ENCODE results near the gene VAV3. TPM values are rescaled to one million over a fixed set of nuclear protein-coding genes. Genes with fewer than 3 reads are reported as not detected.
"Not testable (repeated sequence)": the region's sequence is repeated elsewhere in the genome, so short reads cannot be mapped to it uniquely, and the experiment has no call there.

Gene VAV3
- total RNA-seq, 5 donors from 2014 or later (not counting 1 experiment from before 2014, with no cell fraction given), result 3.7 to 13.4 (median 4.6) TPM

- no peaks in the 10 kb centered on the region for H3K27me3 Mint-ChIP-seq
- CTCF ChIA-PET, result no interaction called here
- no peak overlapping the region for H3K4me3 ChIP-seq (ENCODE audit: control insufficient read depth in 1 of 2, extremely low read depth in 1 of 2, low read length in 1 of 2)
- H3K36me3 ChIP-seq (ENCODE audit: control insufficient read depth in 2 of 2, extremely low read depth in 1 of 2, insufficient read depth in 1 of 2, low read length in 1 of 2), result peaks cover 0 to 3% of the 10 kb centered on the region in 2 donors
- no peaks in the 10 kb centered on the region for H3K4me1 Mint-ChIP-seq
- H3K4me1 ChIP-seq (ENCODE audit: control insufficient read depth in 1 of 2, extremely low read depth in 1 of 2, insufficient read depth in 2 of 2, low read length in 2 of 2), result no peaks in the 10 kb centered on the region
- no peak overlapping the region for H3K4me3 Mint-ChIP-seq
- no peak overlapping the region for H3K27ac ChIP-seq (ENCODE audit: low read length)
- POLR2A ChIA-PET, result no interaction called here
- H3K9me3 Mint-ChIP-seq, result no peaks in the 10 kb centered on the region
- DNase-seq, result no peak
- H3K36me3 Mint-ChIP-seq, result peaks cover 29% of the 10 kb centered on the region
- ATAC-seq (replicated peaks in 1 of 4), result no peak
- H3K9me3 ChIP-seq, result no peaks in the 10 kb centered on the region
- H3K27me3 ChIP-seq (replicated peaks in 1 of 2; ENCODE audit: control insufficient read depth in 2 of 2, extremely low read depth in 1 of 2, insufficient read depth in 2 of 2, low read length in 1 of 2), result no peaks in the 10 kb centered on the region
- WGBS (ENCODE audit: insufficient coverage), result 75% methylated on average over 1 of the region's 1 CpG
- no peak overlapping the region for H3K27ac Mint-ChIP-seq
These were observed 240.3 kb downstream of the VAV3 start for GRCh38 chr1:107724648-107725047.

- CTCF ChIA-PET; H3K9me3 Mint-ChIP-seq; ATAC-seq (replicated peaks in 1 of 4); H3K4me1 ChIP-seq (ENCODE audit: control insufficient read depth in 1 of 2, extremely low read depth in 1 of 2, insufficient read depth in 2 of 2, low read length in 2 of 2); DNase-seq; H3K4me1 Mint-ChIP-seq; H3K27ac ChIP-seq (ENCODE audit: low read length); H3K36me3 ChIP-seq (ENCODE audit: control insufficient read depth in 2 of 2, extremely low read depth in 1 of 2, insufficient read depth in 1 of 2, low read length in 1 of 2); H3K27me3 ChIP-seq (replicated peaks in 1 of 2; ENCODE audit: control insufficient read depth in 2 of 2, extremely low read depth in 1 of 2, insufficient read depth in 2 of 2, low read length in 1 of 2); H3K27me3 Mint-ChIP-seq; POLR2A ChIA-PET; H3K27ac Mint-ChIP-seq; H3K9me3 ChIP-seq; H3K4me3 Mint-ChIP-seq; H3K4me3 ChIP-seq (ENCODE audit: control insufficient read depth in 1 of 2, extremely low read depth in 1 of 2, low read length in 1 of 2): not testable (repeated sequence)
- peaks cover 33% of the 10 kb centered on the region for H3K36me3 Mint-ChIP-seq
- no CpG with 5 or more reads among the region's 4 CpGs for WGBS (ENCODE audit: insufficient coverage)
These were observed 244.8 kb downstream of the VAV3 start for GRCh38 chr1:107720210-107720609.

GRCh38 chr1:107710005-107710404, 255.0 kb downstream of the VAV3 start:
- DNase-seq, result no peak
- no peak overlapping the region for H3K4me3 Mint-ChIP-seq
- Histone ChIP-seq H3K36me3 (ENCODE audit: control insufficient read depth in 2 of 2, extremely low read depth in 1 of 2, insufficient read depth in 1 of 2, low read length in 1 of 2) (no peaks in the 10 kb centered on the region), H3K27ac (ENCODE audit: low read length) (no peak overlapping the region), H3K27me3 (replicated peaks in 1 of 2; ENCODE audit: control insufficient read depth in 2 of 2, extremely low read depth in 1 of 2, insufficient read depth in 2 of 2, low read length in 1 of 2) (no peaks in the 10 kb centered on the region), H3K9me3 (no peaks in the 10 kb centered on the region), H3K4me1 (ENCODE audit: control insufficient read depth in 1 of 2, extremely low read depth in 1 of 2, insufficient read depth in 2 of 2, low read length in 2 of 2) (no peaks in the 10 kb centered on the region), H3K4me3 (ENCODE audit: control insufficient read depth in 1 of 2, extremely low read depth in 1 of 2, low read length in 1 of 2) (no peak overlapping the region)
- no peaks in the 10 kb centered on the region for H3K27me3 Mint-ChIP-seq
- H3K9me3 Mint-ChIP-seq, result peaks cover 0 to 4% (median 0%) of the 10 kb centered on the region in 3 donors
- ChIA-PET POLR2A (no interaction called here), CTCF (no interaction called here)
- H3K4me1 Mint-ChIP-seq, result no peaks in the 10 kb centered on the region
- ATAC-seq (replicated peaks in 1 of 4), result no peak
- H3K27ac Mint-ChIP-seq, result no peak overlapping the region
- peaks cover 8% of the 10 kb centered on the region for H3K36me3 Mint-ChIP-seq

GRCh38 chr1:107707111-107707510, 257.9 kb downstream of the VAV3 start:
- no CpG with 5 or more reads among the region's 2 CpGs for WGBS (ENCODE audit: insufficient coverage)
- CTCF ChIA-PET, result no interaction called here

GRCh38 chr1:107706182-107706581, 258.8 kb downstream of the VAV3 start:
- Mint-ChIP-seq H3K27ac (no peak overlapping the region), H3K27me3 (no peaks in the 10 kb centered on the region), H3K9me3 (peaks cover 0 to 3% (median 0%) of the 10 kb centered on the region in 3 donors), H3K4me3 (no peak overlapping the region), H3K36me3 (peaks cover 18% of the 10 kb centered on the region), H3K4me1 (no peaks in the 10 kb centered on the region)
- Histone ChIP-seq H3K36me3 (ENCODE audit: control insufficient read depth in 2 of 2, extremely low read depth in 1 of 2, insufficient read depth in 1 of 2, low read length in 1 of 2) (peaks cover 3 to 6% of the 10 kb centered on the region in 2 donors), H3K4me1 (ENCODE audit: control insufficient read depth in 1 of 2, extremely low read depth in 1 of 2, insufficient read depth in 2 of 2, low read length in 2 of 2) (no peaks in the 10 kb centered on the region), H3K27ac (ENCODE audit: low read length) (no peak overlapping the region), H3K27me3 (replicated peaks in 1 of 2; ENCODE audit: control insufficient read depth in 2 of 2, extremely low read depth in 1 of 2, insufficient read depth in 2 of 2, low read length in 1 of 2) (no peaks in the 10 kb centered on the region), H3K9me3 (no peaks in the 10 kb centered on the region), H3K4me3 (ENCODE audit: control insufficient read depth in 1 of 2, extremely low read depth in 1 of 2, low read length in 1 of 2) (no peak overlapping the region)
- 80% methylated on average over 1 of the region's 6 CpGs for WGBS (ENCODE audit: insufficient coverage)
- DNase-seq, result no peak
- ChIA-PET CTCF (no interaction called here), POLR2A (no interaction called here)
- no peak for ATAC-seq (replicated peaks in 1 of 4)

More at GRCh38 chr1:107707111-107707510, 257.9 kb downstream of the VAV3 start:
- POLR2A ChIA-PET, result no interaction called here
- Mint-ChIP-seq H3K27me3 (no peaks in the 10 kb centered on the region), H3K27ac (no peak overlapping the region), H3K36me3 (peaks cover 16% of the 10 kb centered on the region), H3K4me3 (no peak overlapping the region), H3K9me3 (peaks cover 0 to 4% (median 0%) of the 10 kb centered on the region in 3 donors), H3K4me1 (no peaks in the 10 kb centered on the region)
- no peak overlapping the region for H3K4me3 ChIP-seq (ENCODE audit: control insufficient read depth in 1 of 2, extremely low read depth in 1 of 2, low read length in 1 of 2)
- no peaks in the 10 kb centered on the region for H3K9me3 ChIP-seq
- H3K36me3 ChIP-seq (ENCODE audit: control insufficient read depth in 2 of 2, extremely low read depth in 1 of 2, insufficient read depth in 1 of 2, low read length in 1 of 2), result peaks cover 2 to 6% of the 10 kb centered on the region in 2 donors
- ATAC-seq (replicated peaks in 1 of 4) (no peak), DNase-seq (no peak)
- no peaks in the 10 kb centered on the region for H3K27me3 ChIP-seq (replicated peaks in 1 of 2; ENCODE audit: control insufficient read depth in 2 of 2, extremely low read depth in 1 of 2, insufficient read depth in 2 of 2, low read length in 1 of 2)
- no peaks in the 10 kb centered on the region for H3K4me1 ChIP-seq (ENCODE audit: control insufficient read depth in 1 of 2, extremely low read depth in 1 of 2, insufficient read depth in 2 of 2, low read length in 2 of 2)
- no peak overlapping the region for H3K27ac ChIP-seq (ENCODE audit: low read length)

GRCh38 chr1:107704911-107705310, 260.1 kb downstream of the VAV3 start:
- Mint-ChIP-seq H3K27ac (no peak overlapping the region), H3K36me3 (peaks cover 15% of the 10 kb centered on the region), H3K27me3 (no peaks in the 10 kb centered on the region), H3K4me1 (no peaks in the 10 kb centered on the region), H3K4me3 (no peak overlapping the region), H3K9me3 (no peaks in the 10 kb centered on the region)
- DNase-seq (no peak), ATAC-seq (replicated peaks in 1 of 4) (no peak)
- Histone ChIP-seq H3K9me3 (no peaks in the 10 kb centered on the region), H3K4me1 (ENCODE audit: control insufficient read depth in 1 of 2, extremely low read depth in 1 of 2, insufficient read depth in 2 of 2, low read length in 2 of 2) (no peaks in the 10 kb centered on the region), H3K27me3 (replicated peaks in 1 of 2; ENCODE audit: control insufficient read depth in 2 of 2, extremely low read depth in 1 of 2, insufficient read depth in 2 of 2, low read length in 1 of 2) (no peaks in the 10 kb centered on the region), H3K27ac (ENCODE audit: low read length) (no peak overlapping the region), H3K36me3 (ENCODE audit: control insufficient read depth in 2 of 2, extremely low read depth in 1 of 2, insufficient read depth in 1 of 2, low read length in 1 of 2) (peaks cover 3 to 6% of the 10 kb centered on the region in 2 donors), H3K4me3 (ENCODE audit: control insufficient read depth in 1 of 2, extremely low read depth in 1 of 2, low read length in 1 of 2) (no peak overlapping the region)
- WGBS (ENCODE audit: insufficient coverage), result no CpG with 5 or more reads among the region's 2 CpGs
- CTCF ChIA-PET, result no interaction called here
- POLR2A ChIA-PET, result no interaction called here

GRCh38 chr1:107702946-107703571, 261.9 kb downstream of the VAV3 start:
- Histone ChIP-seq H3K4me1 (ENCODE audit: control insufficient read depth in 1 of 2, extremely low read depth in 1 of 2, insufficient read depth in 2 of 2, low read length in 2 of 2) (no peaks in the 10 kb centered on the region), H3K4me3 (ENCODE audit: control insufficient read depth in 1 of 2, extremely low read depth in 1 of 2, low read length in 1 of 2) (no peak overlapping the region), H3K27me3 (replicated peaks in 1 of 2; ENCODE audit: control insufficient read depth in 2 of 2, extremely low read depth in 1 of 2, insufficient read depth in 2 of 2, low read length in 1 of 2) (no peaks in the 10 kb centered on the region), H3K9me3 (no peaks in the 10 kb centered on the region), H3K36me3 (ENCODE audit: control insufficient read depth in 2 of 2, extremely low read depth in 1 of 2, insufficient read depth in 1 of 2, low read length in 1 of 2) (peaks cover 3 to 6% of the 10 kb centered on the region in 2 donors), H3K27ac (ENCODE audit: low read length) (no peak overlapping the region)
- ChIA-PET POLR2A (no interaction called here), CTCF (interaction anchor here in 1 of 2 donors (0.7 kb wide), 1 partner anchor 11 kb away, joined by 3 read pairs; no protein-coding TSS in a partner anchor)
- DNase-seq, result no peak
- no peaks in the 10 kb centered on the region for H3K27me3 Mint-ChIP-seq
- no peak overlapping the region for H3K27ac Mint-ChIP-seq
- 88% methylated on average over 3 of the region's 4 CpGs for WGBS (ENCODE audit: insufficient coverage)
- H3K4me1 Mint-ChIP-seq, result no peaks in the 10 kb centered on the region
- H3K4me3 Mint-ChIP-seq, result no peak overlapping the region
- no peak for ATAC-seq (replicated peaks in 1 of 4)
- H3K36me3 Mint-ChIP-seq, result peaks cover 26% of the 10 kb centered on the region
- H3K9me3 Mint-ChIP-seq, result no peaks in the 10 kb centered on the region

All from T-cell (primary cell).